ENCODE measurements around the gene CCNJL.

CCNJL gene

GRCh38 chr5:160260881-160261815 lies 51.2 kb downstream of the CCNJL start:
- TF ChIP-seq CTCF (IDR thresholded peaks at IDR 0.05; ENCODE audit: low read depth, low read length) = no peak
- DNase-seq (ENCODE audit: low read depth in 2 of 2) = peak; percentile 87 to 92

GRCh38 chr5:160260006-160260775 lies 52.2 kb downstream of the CCNJL start:
- TF ChIP-seq CTCF (IDR thresholded peaks at IDR 0.05; ENCODE audit: low read depth, low read length) = no peak
- no peak for DNase-seq (ENCODE audit: low read depth in 2 of 2)
- no peak overlapping the region for H3K4me3 ChIP-seq (replicated peaks in 1 of 2; ENCODE audit: low read depth in 2 of 2, low read length in 2 of 2)

More at GRCh38 chr5:160260881-160261815, 51.2 kb downstream of the CCNJL start:
- H3K4me3 ChIP-seq (replicated peaks in 1 of 2; ENCODE audit: low read depth in 2 of 2, low read length in 2 of 2) = no peak overlapping the region

- DNase-seq (ENCODE audit: low read depth in 2 of 2) = no peak
- H3K4me3 ChIP-seq (replicated peaks in 1 of 2; ENCODE audit: low read depth in 2 of 2, low read length in 2 of 2) = no peak overlapping the region
- no peak for TF ChIP-seq CTCF (IDR thresholded peaks at IDR 0.05; ENCODE audit: low read depth, low read length)
Measured at GRCh38 chr5:160259341-160259740, 53.0 kb downstream of the CCNJL start.

DNA sequence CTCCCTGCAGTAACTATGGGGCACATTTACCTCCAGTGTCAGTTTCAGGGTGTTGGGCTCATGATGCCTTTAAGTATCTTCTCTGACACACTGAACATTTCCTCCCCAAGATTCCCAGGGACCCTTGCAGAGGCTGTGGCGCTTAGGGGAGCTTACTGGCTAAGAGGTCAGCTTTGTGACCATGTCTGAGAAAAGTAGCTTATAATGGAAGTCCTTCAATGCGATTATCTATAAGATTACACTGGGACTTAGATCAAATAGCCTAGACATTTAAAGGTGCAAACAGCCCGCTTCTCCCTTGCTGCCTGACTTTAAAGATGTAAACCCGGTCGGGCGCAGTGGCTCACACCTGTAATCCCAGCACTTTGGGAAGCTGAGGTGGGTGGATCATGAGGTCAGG lies 57.7 kb downstream of the CCNJL start:
- no peak for TF ChIP-seq CTCF (IDR thresholded peaks at IDR 0.05; ENCODE audit: low read depth, low read length)
- no peak overlapping the region for H3K4me3 ChIP-seq (replicated peaks in 1 of 2; ENCODE audit: low read depth in 2 of 2, low read length in 2 of 2)
- no peak for DNase-seq (ENCODE audit: low read depth in 2 of 2)

DNA sequence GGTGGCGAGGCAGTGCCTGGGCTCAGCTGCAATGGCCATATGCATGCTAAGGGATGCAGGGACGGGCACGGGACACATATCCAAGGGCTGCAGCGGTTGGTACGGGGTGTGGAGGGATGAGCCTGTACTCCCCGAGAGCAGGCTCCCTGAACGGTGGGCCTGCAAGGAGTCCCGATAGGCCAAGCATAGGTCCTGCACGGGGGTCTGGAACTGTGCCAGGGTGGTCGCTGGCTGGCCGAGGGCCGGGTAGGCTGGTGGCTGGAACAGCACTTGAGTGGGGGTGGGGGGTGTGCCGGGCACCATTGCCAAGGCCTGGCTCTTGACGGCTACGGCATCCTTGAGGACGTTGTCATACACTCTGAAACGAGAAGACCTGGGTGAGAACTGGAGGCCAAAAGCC lies 58.9 kb downstream of the CCNJL start:
- H3K4me3 ChIP-seq (replicated peaks in 1 of 2; ENCODE audit: low read depth in 2 of 2, low read length in 2 of 2) = no peak overlapping the region
- TF ChIP-seq CTCF (IDR thresholded peaks at IDR 0.05; ENCODE audit: low read depth, low read length) = no peak
- DNase-seq (ENCODE audit: low read depth in 2 of 2) = no peak

- no peak for TF ChIP-seq CTCF (IDR thresholded peaks at IDR 0.05; ENCODE audit: low read depth, low read length)
- no peak overlapping the region for H3K4me3 ChIP-seq (replicated peaks in 1 of 2; ENCODE audit: low read depth in 2 of 2, low read length in 2 of 2)
- DNase-seq (ENCODE audit: low read depth in 2 of 2) = no peak
Measured at GRCh38 chr5:160252916-160253315, 59.4 kb downstream of the CCNJL start.
